ENCODE measurements around the gene PPP1R27.

DNA sequence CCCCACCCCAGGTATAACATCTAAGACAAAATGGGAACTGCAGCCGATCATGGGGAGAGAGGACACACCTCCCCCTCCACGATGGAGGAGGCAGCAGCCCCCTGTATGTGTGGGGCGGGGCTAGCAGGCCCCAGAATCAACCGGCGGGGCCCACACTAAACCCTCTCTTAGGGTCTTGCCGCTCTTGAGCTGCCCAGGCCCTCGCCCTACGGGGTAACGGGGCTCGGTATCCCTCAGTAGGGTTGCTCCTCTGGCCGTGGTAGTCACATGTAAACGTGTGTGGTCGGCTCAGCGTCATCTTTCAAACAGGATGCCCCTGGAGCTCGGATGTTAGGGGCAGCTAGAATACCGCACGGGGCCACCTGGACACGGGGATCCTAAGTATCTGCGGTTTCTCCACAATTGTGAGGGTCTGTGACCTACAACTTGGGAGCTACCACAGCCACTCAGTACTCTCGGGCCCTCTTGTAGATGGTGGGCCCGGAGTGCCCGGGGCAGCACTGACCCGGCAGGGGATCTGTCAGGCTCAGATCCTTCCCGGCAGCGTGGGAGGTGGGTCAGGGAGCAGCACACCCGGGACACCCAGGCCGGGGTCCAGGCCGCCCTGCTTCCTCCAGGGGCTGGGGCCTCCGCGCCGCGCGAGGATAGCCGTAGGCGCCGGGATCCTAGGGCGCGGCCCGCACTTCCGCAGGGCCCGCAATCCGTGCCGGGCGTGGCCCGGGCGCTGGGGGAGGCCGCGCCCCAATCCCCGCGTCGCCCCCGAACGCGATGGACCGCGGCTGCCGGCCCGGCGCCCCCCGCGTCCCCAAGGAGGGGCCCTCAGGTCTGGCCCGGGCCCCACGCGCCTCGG is 35.5 kb upstream of the PPP1R27 start:
- TF ChIP-seq POLR2AphosphoS5 (IDR thresholded peaks at IDR 0.05; ENCODE audit: low read depth, low read length) (no peak), POLR2A (IDR thresholded peaks at IDR 0.05; ENCODE audit: low read depth, low read length) (peak; percentile 47)

Data from GM12892 (cell line).